Stimulated activated CD4-positive, alpha-beta T cell treated with anti-CD3 and anti-CD28 coated beads, TNF-alpha, amount 100 ng/mL, for 24 hours (primary cell): Measurements from ENCODE around the gene SLC16A5.
A peak's percentile ranks its signal among the peaks of the same experiment; 100 is the strongest.
"Not testable (repeated sequence)": the region's sequence is repeated elsewhere in the genome, so short reads cannot be mapped to it uniquely, and the experiment has no call there.

Experiments
- DNase-seq, 3 experiments: peaks; one replicate each; pipeline ENCODE4 v3.0.0-alpha.2; 2020; ENCODE audit warnings: low read depth in 3 of 3

The SLC16A5 gene

DNA sequence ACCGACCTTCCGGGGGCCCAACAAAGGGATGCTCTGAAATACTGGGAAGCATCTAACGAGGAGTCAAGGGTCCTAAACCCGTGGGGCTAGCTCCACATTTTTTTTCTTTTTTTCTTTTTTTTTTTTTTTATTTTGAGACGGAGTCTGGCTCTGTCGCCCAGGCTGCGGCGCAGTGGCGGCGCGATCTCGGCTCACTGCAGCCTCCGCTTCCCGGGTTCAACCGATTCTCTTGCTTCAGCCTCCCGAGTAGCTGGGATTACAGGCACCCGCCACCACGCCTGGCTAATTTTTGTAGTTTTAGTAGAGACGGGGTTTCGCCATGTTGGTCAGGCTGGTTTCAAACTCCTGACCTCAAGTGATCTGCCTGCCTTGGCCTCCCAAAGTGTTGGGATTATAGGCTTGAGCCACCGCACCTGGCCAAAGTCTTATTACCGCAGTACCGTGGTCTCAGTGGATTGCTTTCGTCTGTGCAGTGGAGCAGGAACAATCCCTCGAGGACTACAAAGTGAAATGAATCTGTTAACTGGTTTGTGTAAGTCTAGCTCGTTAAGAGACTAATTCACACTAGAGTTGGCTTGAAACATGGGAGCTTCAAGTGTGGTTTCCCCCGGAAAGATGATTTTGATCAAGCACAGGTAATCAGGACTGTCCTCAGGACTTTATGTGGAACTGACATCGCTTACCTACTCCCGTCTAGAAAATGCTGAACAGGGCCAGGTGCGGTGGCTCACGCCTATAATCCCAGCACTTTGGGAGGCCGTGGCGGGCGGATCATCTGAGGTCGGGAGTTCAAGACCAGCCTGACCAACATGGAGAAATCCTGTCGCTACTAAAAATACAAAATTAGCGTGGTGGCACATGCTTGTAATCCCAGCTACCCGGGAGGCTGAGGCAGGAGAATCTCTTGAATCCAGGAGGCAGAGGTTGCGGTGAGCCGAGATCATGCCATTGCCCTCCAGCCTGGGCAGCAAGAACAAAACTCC, 44.6 kb downstream of the SLC16A5 start:
- DNase-seq: not testable (repeated sequence)

DNA sequence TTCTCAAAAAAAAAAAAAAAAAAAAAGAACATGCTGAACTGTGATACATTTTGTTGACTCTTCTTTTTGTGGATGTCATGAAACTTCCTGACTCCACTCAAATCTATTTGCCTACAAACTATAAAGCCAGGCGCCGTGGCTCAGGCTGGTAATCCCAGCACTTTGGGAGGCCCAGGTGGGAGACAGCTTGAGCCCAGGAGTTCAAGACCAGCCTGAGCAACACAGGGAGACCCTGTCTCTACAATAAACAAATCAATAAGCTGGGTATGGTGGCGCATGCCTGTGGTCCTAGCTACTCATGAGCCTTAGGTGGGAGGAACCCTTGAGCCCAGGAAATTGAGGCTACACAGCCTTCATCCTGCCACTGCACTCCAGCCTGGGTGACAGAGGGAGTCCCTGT, 45.2 kb downstream of the SLC16A5 start:
- no peak for DNase-seq

DNA sequence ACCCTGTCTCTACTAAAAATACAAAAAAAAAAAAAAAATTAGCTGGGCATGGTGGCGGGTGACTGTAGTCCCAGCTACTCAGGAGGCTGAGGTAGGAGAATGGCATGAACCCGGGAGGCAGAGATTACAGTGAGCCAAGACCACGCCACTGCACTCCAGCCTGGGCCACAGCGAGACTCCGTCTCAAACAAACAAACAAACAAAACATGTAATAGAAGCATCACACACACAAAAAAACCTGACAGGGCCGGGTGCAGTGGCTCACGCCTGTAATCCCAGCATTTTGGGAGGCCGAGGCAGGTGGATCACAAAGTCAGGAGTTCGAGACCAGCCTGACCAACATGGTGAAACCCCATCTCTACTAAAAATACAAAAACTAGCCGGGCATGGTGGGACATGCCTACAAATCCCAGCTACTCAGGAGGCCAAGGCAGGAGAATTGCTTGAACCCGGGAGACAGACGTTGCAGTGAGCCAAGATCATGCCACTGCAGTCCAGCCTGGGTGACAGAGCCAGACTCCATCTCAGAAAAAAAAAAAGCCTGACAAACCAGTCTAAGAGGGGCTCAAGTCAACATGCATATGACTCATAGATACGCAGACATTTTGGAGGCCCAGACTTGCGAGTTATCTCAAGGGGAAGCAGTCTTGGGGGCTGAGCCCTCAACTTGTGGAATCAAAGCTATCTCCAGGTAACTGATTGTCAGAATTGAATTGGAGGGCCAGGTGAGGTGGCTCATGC, 46.0 kb downstream of the SLC16A5 start:
- not testable (repeated sequence) for DNase-seq

DNA sequence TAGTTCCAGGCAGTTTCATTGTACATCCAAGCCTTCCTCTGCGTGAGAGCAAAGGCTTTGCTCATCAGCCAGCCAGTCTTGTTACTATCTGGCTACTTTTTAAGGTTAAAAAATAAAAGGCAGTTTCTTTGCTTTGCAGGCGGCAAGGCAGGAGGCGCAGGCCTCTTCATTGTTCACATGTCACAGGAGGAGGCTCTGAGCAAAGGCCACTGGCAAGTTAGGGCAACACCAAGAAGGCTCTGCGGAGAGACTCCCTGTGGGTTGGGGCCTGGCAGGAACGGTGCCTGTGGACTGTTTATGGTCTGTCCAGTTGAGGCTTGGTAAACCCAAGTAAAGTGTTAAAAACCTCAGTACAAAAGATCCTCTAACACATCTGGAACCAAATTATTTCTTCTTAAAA, 47.7 kb downstream of the SLC16A5 start:
- DNase-seq: no peak

- DNase-seq: no peak
These were observed 48.2 kb downstream of the SLC16A5 start for GRCh38 chr17:75135946-75136345.

DNA sequence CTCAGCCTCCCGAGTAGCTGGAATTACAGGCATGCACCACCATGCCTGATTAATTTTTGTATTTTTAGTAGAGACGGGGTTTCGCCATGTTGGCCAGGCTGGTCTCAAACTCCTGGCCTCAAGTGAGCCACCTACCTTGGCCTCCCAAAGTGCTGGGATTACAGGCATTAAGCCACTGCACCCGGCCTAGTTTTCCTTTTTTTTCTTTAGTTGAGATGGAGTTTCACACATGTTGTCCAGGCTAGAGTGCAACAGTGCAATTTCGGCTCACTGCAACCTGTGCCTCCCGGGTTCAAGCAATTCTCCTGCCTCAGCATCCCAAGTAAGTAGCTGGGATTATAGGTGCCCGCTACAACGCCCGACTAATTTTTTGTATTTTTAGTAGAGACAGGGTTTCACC, 50.0 kb downstream of the SLC16A5 start:
- DNase-seq: not testable (repeated sequence)

- no peak for DNase-seq
These were observed 50.8 kb downstream of the SLC16A5 start for GRCh38 chr17:75138519-75138918.

- no peak for DNase-seq
These were observed 54.6 kb downstream of the SLC16A5 start for GRCh38 chr17:75142236-75142971.

- DNase-seq: no peak
These were observed 57.2 kb downstream of the SLC16A5 start for GRCh38 chr17:75144816-75145512.

DNA sequence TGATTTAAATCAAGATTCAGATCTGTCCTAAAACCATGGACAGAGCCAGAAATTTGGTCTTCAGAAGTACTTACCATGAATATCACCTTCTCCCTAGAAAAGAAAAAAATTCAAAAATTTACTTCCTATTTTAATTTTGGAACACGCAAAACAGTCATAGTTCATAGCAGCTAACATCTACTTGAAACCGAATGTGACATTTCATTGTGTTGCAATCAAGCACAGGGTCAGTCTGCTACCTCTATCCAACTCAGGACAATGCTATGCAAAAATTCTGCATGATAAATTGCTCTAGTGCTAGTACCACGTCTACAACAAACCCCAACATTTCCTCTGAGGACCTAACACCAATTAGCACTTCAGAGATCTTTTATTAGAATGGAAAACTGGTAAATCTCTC, 58.8 kb downstream of the SLC16A5 start:
- no peak for DNase-seq

- DNase-seq: no peak
These were observed 60.3 kb downstream of the SLC16A5 start for GRCh38 chr17:75147878-75148546.

DNA sequence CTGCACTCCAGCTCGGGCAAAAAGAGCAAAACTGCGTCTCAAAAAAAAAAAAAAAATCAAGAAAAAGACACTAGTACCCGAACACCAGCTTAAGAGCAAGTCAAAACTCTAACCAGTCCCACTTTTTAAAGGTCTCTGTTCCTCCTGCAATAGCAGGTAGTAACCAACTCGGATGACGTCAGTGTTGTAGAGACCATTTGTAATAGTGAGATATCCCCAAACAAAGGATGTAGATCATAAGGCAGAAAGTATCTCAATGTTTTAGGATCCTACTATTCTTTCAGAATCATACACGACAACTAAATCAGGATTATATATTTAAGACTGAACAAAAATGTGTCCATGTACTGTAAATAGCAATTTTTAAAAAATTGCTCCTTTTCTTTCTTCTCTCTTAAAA, 64.2 kb downstream of the SLC16A5 start:
- DNase-seq: no peak

DNA sequence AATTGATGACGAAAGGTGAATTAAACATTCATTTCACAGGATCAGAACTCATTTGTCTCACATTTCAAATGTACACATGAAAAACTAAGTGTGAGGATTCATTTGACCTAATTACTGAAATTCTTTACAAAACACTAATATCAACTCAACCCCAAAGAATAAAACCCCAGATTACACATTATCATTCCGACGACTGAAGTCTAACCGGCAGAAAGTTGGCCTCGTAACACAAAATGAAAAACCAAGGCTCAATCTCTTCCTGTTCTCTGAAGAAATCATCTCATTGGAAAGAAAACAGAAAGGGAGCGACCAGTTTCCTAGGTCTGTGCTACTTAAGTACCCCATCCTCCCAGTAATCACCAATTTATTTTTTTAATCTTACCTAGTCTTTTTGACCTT, 64.8 kb downstream of the SLC16A5 start:
- no peak for DNase-seq

DNA sequence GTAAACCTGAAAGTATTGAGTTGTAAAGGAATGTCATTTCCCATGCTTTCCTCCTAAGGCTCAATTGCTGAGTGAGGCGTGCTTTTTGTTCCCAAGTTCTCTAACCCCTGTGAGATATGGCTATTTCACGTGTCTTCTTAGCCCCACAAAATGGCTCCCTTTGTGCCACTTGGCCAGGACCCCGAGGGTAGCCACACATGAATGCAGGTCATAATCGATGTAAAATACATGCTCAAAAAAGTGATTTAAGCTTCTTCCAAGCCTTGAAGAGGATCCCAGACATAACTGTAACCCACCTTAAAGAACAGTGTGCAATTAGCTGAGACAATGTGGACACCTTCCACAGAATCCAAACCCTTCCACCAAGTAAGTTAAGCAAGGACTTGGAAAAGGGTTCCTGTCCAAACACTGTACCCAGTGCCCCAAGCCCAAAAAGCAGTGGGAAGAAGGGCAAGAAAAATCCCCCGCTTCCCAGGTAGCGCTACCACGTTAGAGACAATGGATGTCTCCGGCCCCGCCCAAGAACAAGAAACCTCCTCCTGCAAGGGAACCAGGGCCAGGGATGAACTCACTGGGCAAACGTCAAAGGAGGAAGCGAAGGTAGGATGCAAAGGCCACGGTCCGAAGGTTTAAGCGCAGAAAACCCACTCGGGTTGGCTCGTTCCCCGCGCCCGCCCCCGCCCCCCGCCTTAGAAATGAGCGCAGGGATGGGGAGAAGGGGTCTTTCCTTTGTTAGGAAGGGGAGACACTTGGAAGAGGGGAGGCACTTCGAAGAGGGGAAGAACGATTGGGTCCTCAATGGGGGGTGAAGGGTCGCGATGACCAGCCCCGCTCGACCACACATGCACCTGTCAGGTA, 65.4 kb downstream of the SLC16A5 start:
- DNase-seq: peak in 1 of 3 experiments; percentile 27

DNA sequence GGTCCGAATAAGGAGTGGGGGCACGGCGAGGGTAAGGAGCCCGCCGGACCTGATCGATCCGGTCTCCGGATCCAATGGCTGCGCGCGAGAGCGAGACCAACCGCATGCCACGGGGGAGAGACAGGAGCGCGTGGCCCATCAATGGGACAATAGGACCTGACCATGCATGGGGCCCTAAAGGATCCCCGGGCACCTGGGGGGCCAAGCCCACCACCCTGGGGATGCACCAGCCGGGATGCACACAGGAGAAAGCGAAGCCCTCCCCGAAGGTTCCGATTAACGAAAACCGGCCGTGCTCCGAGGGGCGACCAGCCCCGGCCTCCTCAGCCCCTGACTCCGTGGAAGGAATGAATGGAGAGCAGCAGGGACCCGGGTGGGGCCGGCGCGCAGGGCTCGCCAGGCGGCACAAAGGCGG, 66.0 kb downstream of the SLC16A5 start:
- peak in 1 of 3 experiments; percentile 38 for DNase-seq

GRCh38 chr17:75154195-75155106, 66.7 kb downstream of the SLC16A5 start, which contains the start of gene JPT1:
Gene JPT1, minus strand, starts transcription at chr17:75154512. Its CDS starts 115 bp downstream, at chr17:75154397.
- peak; percentile 96 to 99 (median 96) for DNase-seq

DNA sequence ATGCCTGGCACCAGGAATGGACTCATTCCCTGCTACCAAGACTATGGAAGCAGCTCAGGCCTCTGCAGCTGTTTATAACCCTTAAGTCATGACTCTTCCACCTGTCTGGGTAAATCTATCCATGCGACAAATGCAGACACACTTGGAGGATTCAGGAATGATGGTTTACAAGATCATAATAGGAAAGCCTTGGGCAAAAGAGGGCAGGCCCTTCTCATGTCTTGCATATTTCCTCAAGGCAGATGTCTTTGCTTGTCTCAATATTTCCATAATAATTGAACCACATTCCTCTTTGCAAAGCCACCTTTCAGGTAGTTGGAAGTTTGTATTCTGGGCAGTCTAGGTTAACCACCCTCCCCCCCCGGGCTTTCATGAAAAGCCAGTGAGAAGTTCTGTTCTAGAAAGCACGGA, 67.4 kb downstream of the SLC16A5 start:
- DNase-seq: no peak
